Measurements from ENCODE around the gene ZNF800.

ZNF800 gene

GRCh38 chr7:127378537-127378936 lies 14.0 kb downstream of the ZNF800 start:
- ATAC-seq (no peak), DNase-seq (ENCODE audit: low spot score in 2 of 2) (no peak)
- Mint-ChIP-seq H3K9me3 (no peaks in the 10 kb centered on the region), H3K27ac (peak overlapping the region; percentile 56), H3K4me3 (no peak overlapping the region), H3K36me3 (peaks cover 77% of the 10 kb centered on the region), H3K4me1 (peaks cover 62% of the 10 kb centered on the region)

DNA sequence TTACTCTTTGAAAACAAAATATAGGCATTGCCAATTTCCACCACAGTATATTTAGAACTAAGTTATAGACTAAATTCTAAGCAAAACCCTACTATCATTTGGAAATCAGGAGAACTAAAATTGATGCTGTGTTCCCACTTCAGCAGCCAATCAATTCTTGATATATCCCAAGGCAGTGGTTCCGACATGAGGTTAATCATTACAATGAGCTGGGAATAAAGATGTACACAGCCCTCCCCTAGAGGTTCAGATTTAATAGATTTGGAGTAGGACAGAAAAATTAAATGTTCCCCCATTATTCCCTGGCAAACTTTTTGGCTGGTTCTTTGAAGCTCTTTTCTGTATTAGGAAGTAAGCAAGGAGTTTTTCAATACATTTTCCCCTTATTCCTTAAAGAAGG lies 15.1 kb downstream of the ZNF800 start:
- H3K4me3 Mint-ChIP-seq: no peak overlapping the region
- H3K27ac Mint-ChIP-seq: no peak overlapping the region
- H3K9me3 Mint-ChIP-seq: no peaks in the 10 kb centered on the region
- H3K36me3 Mint-ChIP-seq: peaks cover 77% of the 10 kb centered on the region
- ATAC-seq: no peak
- peaks cover 51% of the 10 kb centered on the region for H3K4me1 Mint-ChIP-seq
- DNase-seq (ENCODE audit: low spot score in 2 of 2): no peak

DNA sequence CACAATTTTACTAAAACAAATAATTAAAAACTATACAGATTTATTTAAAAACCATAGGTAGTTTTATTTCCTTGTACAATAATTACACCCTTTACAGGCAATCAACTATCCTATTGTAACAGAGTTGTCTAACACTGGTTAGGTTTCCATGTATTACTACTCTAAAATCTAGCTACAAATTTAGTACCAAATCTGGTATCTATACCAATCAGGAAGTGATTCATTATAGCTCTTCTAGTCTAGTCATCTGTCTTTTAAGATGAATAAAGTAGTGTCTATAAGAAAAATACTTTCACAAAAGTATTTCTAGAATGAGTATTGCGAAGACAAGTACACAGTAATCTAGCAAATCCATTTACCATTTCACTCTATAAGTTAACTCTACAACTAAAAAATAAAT lies 16.9 kb downstream of the ZNF800 start:
- Mint-ChIP-seq H3K36me3 (peaks cover 77% of the 10 kb centered on the region), H3K4me1 (peaks cover 39% of the 10 kb centered on the region), H3K9me3 (no peaks in the 10 kb centered on the region), H3K4me3 (no peak overlapping the region), H3K27ac (no peak overlapping the region)
- ATAC-seq (peak; percentile 100), DNase-seq (ENCODE audit: low spot score in 2 of 2) (no peak)

DNA sequence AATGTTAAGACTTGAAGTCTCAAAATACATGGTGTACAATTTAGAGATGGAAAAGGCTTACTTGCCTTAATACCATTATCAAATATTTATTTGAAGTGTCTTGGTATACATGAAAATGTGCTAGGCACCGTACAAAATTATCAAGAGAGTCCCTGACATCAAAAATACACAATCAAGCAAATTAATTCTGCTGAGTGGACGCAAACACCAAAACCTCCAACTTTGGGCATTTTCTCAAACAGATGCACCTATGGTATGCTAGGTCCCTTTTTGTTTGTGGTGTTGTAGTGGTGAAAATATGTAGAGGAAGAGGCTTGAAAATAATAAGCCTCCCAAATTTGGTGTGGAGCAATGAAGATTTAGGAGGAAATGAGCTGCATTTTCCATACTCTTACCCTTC lies 24.8 kb downstream of the ZNF800 start:
- Mint-ChIP-seq H3K4me3 (no peak overlapping the region), H3K4me1 (peaks cover 20% of the 10 kb centered on the region), H3K36me3 (peaks cover 56% of the 10 kb centered on the region), H3K27ac (no peak overlapping the region), H3K9me3 (no peaks in the 10 kb centered on the region)
- no peak for ATAC-seq
- DNase-seq (ENCODE audit: low spot score in 2 of 2): no peak

- Mint-ChIP-seq H3K27ac (no peak overlapping the region), H3K4me3 (no peak overlapping the region), H3K4me1 (peaks cover 20% of the 10 kb centered on the region), H3K9me3 (no peaks in the 10 kb centered on the region), H3K36me3 (peaks cover 48% of the 10 kb centered on the region)
- DNase-seq (ENCODE audit: low spot score in 2 of 2) (no peak), ATAC-seq (no peak)
These were observed 25.8 kb downstream of the ZNF800 start for GRCh38 chr7:127366680-127367079.

GRCh38 chr7:127365957-127366315 lies 26.6 kb downstream of the ZNF800 start:
- no peak overlapping the region for H3K4me3 Mint-ChIP-seq
- H3K4me1 Mint-ChIP-seq: peaks cover 20% of the 10 kb centered on the region
- H3K9me3 Mint-ChIP-seq: no peaks in the 10 kb centered on the region
- peaks cover 48% of the 10 kb centered on the region for H3K36me3 Mint-ChIP-seq
- no peak for ATAC-seq
- DNase-seq (ENCODE audit: low spot score in 2 of 2): no peak
- no peak overlapping the region for H3K27ac Mint-ChIP-seq

DNA sequence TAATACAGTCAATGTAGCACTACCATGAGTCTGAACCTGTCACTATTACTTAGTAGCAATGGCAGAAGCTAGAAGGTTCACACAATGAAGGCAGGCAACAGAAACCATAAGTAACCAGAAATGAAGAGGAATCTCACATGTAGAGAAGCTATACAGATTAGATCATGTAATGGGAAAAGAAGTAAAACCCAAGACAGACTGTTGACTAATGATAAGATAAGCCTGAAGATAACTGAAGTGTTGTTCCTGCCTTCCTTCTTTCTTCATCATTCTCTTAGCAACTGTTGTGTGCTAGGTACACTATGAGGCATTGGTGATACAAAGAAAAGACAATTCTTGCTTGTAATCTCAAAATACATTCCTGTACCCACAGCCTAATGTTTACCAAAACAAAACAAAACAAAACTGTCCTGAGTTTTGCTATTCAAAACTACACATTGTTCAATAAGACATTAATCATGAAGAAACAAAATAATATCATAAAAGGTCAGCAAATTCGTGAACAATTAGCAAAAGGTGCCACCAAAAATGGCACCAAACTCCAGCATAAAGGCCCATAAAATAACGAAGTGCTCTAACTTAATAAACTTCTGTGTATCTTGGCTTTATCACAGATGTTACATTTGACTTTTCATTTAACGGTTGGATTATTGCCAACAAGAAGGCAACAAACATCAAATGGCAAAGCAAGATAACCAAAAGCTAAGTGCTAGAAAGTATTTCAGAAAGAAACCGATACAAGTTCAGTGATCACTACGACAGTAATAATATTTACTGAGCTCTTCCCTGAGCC lies 27.1 kb downstream of the ZNF800 start:
- Mint-ChIP-seq H3K27ac (no peak overlapping the region), H3K9me3 (no peaks in the 10 kb centered on the region), H3K4me1 (peaks cover 20% of the 10 kb centered on the region), H3K36me3 (peaks cover 48% of the 10 kb centered on the region), H3K4me3 (no peak overlapping the region)
- ATAC-seq (no peak), DNase-seq (ENCODE audit: low spot score in 2 of 2) (no peak)

DNA sequence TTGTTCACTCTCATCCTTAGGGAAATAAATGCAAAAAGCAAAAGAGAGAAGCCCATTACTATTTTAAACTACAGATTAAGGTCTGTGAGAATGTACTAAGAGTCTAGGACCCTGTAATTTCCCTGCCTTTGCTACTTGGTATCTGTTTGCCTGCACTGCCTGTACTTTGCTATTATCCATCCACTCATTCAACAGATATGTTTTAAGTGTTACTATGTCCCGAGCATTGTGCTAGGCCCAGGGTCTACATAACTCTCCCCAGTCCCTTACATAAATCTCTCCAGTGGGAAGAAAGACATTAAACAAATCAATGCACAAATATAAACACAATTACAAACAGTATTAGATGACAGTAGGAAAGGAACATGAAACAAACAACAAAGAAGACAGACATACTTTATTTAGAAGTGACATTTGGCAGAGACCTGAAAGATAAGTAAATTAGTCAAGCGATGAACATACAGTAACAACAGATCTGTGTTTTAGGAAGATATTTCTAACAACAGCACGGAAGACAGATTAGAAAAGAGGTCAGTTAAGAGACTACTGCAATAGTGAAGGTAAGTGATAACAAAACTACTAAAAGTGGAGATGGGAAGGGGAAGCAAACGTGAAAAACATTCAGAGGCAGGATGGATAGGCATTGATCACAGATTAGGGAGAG lies 30.0 kb downstream of the ZNF800 start:
- Mint-ChIP-seq H3K4me1 (peaks cover 6% of the 10 kb centered on the region), H3K36me3 (peaks cover 45% of the 10 kb centered on the region), H3K9me3 (no peaks in the 10 kb centered on the region), H3K27ac (no peak overlapping the region), H3K4me3 (no peak overlapping the region)
- ATAC-seq (no peak), DNase-seq (ENCODE audit: low spot score in 2 of 2) (no peak)

- Mint-ChIP-seq H3K27ac (no peak overlapping the region), H3K4me1 (peaks cover 3% of the 10 kb centered on the region), H3K4me3 (no peak overlapping the region), H3K36me3 (peaks cover 48% of the 10 kb centered on the region), H3K9me3 (no peaks in the 10 kb centered on the region)
- ATAC-seq (no peak), DNase-seq (ENCODE audit: low spot score in 2 of 2) (no peak)
These were observed 30.8 kb downstream of the ZNF800 start for GRCh38 chr7:127361736-127362135.

GRCh38 chr7:127359011-127359410 lies 33.5 kb downstream of the ZNF800 start:
- Mint-ChIP-seq H3K27ac (no peak overlapping the region), H3K9me3 (no peaks in the 10 kb centered on the region), H3K36me3 (peaks cover 66% of the 10 kb centered on the region), H3K4me1 (peaks cover 6% of the 10 kb centered on the region), H3K4me3 (no peak overlapping the region)
- DNase-seq (ENCODE audit: low spot score in 2 of 2) (no peak), ATAC-seq (no peak)

- ATAC-seq (no peak), DNase-seq (ENCODE audit: low spot score in 2 of 2) (no peak)
- no peaks in the 10 kb centered on the region for H3K9me3 Mint-ChIP-seq
- H3K27ac Mint-ChIP-seq: no peak overlapping the region
- peaks cover 56% of the 10 kb centered on the region for H3K36me3 Mint-ChIP-seq
- no peak overlapping the region for H3K4me3 Mint-ChIP-seq
- H3K4me1 Mint-ChIP-seq: peaks cover 27% of the 10 kb centered on the region
These were observed 38.6 kb downstream of the ZNF800 start for GRCh38 chr7:127353897-127354296.

DNA sequence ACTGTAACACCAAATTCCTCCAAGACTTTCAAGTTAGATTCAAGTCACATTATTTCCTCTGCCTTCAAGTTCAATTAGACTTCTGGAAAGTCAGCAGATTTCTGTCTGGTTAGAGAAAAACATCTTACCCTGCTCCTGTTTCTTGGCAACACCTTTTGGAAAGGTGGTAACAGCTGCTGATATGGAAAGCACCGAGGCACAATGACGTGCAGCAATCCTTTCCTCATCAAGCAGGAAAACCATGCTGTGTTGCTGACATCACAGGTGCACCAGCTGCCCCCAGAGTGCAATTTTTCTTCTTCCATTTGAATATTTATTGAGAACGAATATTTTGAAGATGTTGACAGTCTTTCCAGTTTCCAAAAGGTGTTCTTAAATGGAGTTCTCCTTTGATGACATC lies 41.9 kb downstream of the ZNF800 start:
- peaks cover 35% of the 10 kb centered on the region for H3K4me1 Mint-ChIP-seq
- H3K9me3 Mint-ChIP-seq: no peaks in the 10 kb centered on the region
- DNase-seq (ENCODE audit: low spot score in 2 of 2) (no peak), ATAC-seq (no peak)
- H3K27ac Mint-ChIP-seq: no peak overlapping the region
- no peak overlapping the region for H3K4me3 Mint-ChIP-seq
- peaks cover 27% of the 10 kb centered on the region for H3K36me3 Mint-ChIP-seq

DNA sequence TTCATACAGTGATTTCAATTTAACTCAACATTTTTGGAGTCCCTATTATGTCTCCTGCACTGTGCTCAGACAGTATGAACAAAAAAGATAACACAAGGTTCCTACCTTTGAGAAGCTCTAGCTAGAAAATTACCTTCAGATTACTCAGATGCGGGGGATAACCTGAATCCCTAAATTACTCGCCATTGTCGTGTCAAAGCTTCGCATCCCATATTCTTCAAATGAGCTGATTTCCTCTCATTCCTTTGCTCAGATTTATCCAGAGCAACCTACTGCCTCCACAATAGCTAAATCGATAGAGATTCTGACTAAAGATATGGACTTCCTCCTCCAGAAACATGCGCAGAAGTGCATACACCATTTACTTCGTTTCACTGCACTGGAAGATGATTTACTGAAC lies 42.6 kb downstream of the ZNF800 start:
- H3K9me3 Mint-ChIP-seq: no peaks in the 10 kb centered on the region
- H3K36me3 Mint-ChIP-seq: peaks cover 22% of the 10 kb centered on the region
- H3K4me1 Mint-ChIP-seq: peaks cover 28% of the 10 kb centered on the region
- no peak overlapping the region for H3K27ac Mint-ChIP-seq
- DNase-seq (ENCODE audit: low spot score in 2 of 2) (no peak), ATAC-seq (no peak)
- H3K4me3 Mint-ChIP-seq: no peak overlapping the region

GRCh38 chr7:127348247-127348631 lies 44.3 kb downstream of the ZNF800 start:
- no peak for ATAC-seq
- Mint-ChIP-seq H3K4me1 (peaks cover 28% of the 10 kb centered on the region), H3K4me3 (peak overlapping the region; percentile 40), H3K27ac (no peak overlapping the region), H3K36me3 (peaks cover 13% of the 10 kb centered on the region), H3K9me3 (no peaks in the 10 kb centered on the region)
- DNase-seq (ENCODE audit: low spot score in 2 of 2): no peak

DNA sequence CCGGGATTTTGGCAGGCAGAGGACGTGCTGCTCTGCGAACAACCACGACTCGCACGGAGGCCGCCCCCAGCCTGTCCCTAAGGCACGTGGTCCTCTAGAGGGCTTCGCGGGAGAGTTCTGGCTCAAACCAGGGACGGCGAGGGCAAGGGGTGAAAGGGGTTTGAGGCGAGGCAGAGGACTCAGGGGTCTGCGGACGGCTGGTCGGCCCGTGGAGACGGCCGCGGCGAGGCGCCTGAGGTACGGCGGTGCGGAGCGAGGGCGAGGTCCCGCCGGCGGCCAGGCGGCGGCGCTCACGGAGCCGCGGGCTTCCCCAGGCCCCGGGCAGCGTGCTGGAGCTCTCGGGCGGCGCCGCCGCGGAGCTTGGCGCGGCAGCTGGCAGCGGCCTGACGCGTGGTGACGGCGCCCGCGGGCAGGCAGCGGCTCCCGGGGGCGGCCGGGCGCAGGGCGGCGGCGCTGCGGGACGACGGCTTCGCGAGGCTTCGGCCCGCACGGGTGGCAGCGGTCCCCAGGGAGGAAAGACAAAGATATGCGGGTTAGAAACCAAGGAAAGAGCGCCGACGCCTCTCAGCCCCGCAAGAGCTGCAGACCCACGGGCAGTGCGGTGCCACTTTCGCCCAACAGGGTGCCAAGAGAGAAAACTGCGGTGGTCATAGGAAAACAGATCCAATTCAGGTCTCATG lies 44.8 kb downstream of the ZNF800 start:
- ATAC-seq (peak; percentile 98), DNase-seq (ENCODE audit: low spot score in 2 of 2) (peak; percentile 71 to 82)
- Mint-ChIP-seq H3K27ac (no peak overlapping the region), H3K36me3 (peaks cover 13% of the 10 kb centered on the region), H3K4me1 (peaks cover 27% of the 10 kb centered on the region), H3K4me3 (peak overlapping the region; percentile 40), H3K9me3 (no peaks in the 10 kb centered on the region)

Measured in stimulated activated effector memory CD8-positive, alpha-beta T cell treated with anti-CD3 and anti-CD28 coated beads, Interleukin-12 subunit alpha, Interleukin-12 subunit beta, amount 100 ng/mL, for 72 hours (primary cell).